AG04450 (cell line): ENCODE measurements around the gene FOXI2. TPM values are rescaled to one million over a fixed set of nuclear protein-coding genes. Genes with fewer than 3 reads are reported as not detected.

Source experiments
- CTCF ChIA-PET: fragments of 300-600, 350-600 bp; formaldehyde crosslinking; extraction: SDS; loops from one replicate; lab custom pipeline; 2022; ENCODE audit warnings: antibody characterized with exemption, inconsistent platforms; lab: Charles Lee
- POLR2A ChIA-PET: fragments of 350-600 bp; formaldehyde crosslinking; extraction: SDS; loops from one replicate; lab custom pipeline; 2021; ENCODE audit warnings: antibody characterized with exemption, inconsistent platforms; lab: Yijun Ruan, JAX
- DNase-seq: peaks from one replicate; pipeline ENCODE4 v3.0.0-alpha.2; 2011; ENCODE audit warnings: low read depth, low spot score
- H3K27ac ChIP-seq: one replicate; pipeline ENCODE4 v1.5.1; 2012; ENCODE audit warnings: low read depth, low read length, control low read depth
- H3K27me3 ChIP-seq: one replicate; pipeline ENCODE4 v1.6.0; 2012; ENCODE audit warnings: low read length; ENCODE audit not compliant: control insufficient read depth, insufficient read depth
- H3K4me3 ChIP-seq: 2 replicates; pipeline ENCODE4 v1.5.1; 2011; ENCODE audit warnings: mild to moderate bottlenecking, low read depth, low read length, control low read depth
- H3K9me3 ChIP-seq: 2 replicates; pipeline ENCODE4 v1.5.1; 2012; ENCODE audit warnings: low read length; ENCODE audit not compliant: control insufficient read depth, insufficient read depth
- polyA plus RNA-seq: library from polyadenylated mRNA; depleted of rRNA; stranded (reverse); fragments of >200 nt; gene quantifications from 2 replicates; pipeline ENCODE4 v1.2.3, GENCODE V29; 2011
- TF ChIP-seq, protein P1 (sequence below): IDR thresholded peaks from 2 replicates; pipeline ENCODE4 v1.5.1; 2011; ENCODE audit warnings: low read depth, low read length, control low read depth, inconsistent platforms

Gene FOXI2
- polyA plus RNA-seq, 1 experiment, result not detected

DNA sequence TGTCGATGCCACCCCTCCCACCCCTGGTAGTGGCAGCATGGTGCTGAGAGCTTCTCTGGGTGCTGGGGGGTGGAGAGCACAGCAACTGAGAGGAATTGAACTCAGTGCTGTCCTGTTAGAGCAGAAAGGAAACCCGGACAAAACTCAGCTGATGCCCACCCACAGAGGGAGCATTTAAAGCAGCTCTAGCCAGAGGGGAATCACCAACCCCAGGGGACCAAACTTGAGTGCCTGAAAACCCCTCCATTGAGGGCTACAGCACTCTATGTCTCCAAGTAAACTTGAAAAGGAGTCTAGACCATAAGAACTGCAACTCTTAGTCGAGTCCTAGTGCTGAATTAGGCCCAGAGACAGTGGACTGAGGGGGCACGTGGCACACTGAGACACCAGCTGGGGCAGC, 16.8 kb upstream of the FOXI2 start:
- ChIA-PET POLR2A (no interaction called here), CTCF (no interaction called here)
- TF ChIP-seq, protein P1, sequence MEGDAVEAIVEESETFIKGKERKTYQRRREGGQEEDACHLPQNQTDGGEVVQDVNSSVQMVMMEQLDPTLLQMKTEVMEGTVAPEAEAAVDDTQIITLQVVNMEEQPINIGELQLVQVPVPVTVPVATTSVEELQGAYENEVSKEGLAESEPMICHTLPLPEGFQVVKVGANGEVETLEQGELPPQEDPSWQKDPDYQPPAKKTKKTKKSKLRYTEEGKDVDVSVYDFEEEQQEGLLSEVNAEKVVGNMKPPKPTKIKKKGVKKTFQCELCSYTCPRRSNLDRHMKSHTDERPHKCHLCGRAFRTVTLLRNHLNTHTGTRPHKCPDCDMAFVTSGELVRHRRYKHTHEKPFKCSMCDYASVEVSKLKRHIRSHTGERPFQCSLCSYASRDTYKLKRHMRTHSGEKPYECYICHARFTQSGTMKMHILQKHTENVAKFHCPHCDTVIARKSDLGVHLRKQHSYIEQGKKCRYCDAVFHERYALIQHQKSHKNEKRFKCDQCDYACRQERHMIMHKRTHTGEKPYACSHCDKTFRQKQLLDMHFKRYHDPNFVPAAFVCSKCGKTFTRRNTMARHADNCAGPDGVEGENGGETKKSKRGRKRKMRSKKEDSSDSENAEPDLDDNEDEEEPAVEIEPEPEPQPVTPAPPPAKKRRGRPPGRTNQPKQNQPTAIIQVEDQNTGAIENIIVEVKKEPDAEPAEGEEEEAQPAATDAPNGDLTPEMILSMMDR, result no peak
- Histone ChIP-seq H3K27me3 (no peaks in the 10 kb centered on the region), H3K4me3 (no peak overlapping the region), H3K9me3 (peaks cover 2% of the 10 kb centered on the region), H3K27ac (no peak overlapping the region)
- DNase-seq, result no peak

DNA sequence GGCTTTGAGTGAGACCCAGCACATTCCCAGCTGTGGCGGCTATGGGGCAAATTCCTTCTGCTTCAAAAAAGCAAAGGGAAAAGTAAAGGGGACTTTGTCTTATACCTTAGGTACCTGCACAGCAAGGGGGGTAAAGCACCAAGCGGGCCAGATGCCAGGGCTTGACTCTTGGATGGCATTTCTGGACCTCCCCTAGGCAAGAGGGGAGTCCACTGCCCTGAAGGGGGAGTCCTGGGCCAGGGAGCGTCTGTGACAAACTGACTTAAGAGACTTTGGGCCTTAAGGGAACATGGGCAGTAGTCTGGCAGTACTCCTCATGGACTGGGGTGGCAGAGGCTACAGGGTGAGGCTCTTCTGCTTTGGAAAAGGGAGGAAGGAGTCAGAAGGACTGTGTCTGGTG, 16.1 kb upstream of the FOXI2 start:
- Histone ChIP-seq H3K27ac (no peak overlapping the region), H3K4me3 (no peak overlapping the region), H3K27me3 (no peaks in the 10 kb centered on the region), H3K9me3 (no peaks in the 10 kb centered on the region; the same call in 1 of the 2 replicates)
- ChIA-PET POLR2A (no interaction called here), CTCF (no interaction called here)
- TF ChIP-seq, protein P1, result no peak
- DNase-seq, result no peak

DNA sequence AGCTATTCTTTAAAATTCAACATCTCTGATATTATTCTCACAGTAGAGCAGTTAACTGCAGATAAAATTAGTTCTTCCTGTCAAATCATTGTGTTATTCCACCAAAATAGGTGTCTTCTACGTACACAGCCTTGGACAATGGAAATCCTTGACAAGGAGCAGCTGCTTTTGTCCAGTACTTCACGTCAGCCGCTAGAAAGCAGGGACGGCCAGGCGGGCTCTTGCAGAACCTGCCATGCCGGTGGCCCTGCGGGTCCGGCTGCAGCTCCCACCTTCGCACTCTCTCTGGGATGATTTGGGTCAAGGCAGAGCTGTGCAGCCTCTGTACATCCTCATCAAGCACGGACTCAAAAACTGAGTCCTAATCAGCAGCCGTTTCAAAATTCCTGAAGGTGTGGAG, 2.2 kb upstream of the FOXI2 start:
- no peaks in the 10 kb centered on the region for H3K27me3 ChIP-seq
- ChIA-PET POLR2A (no interaction called here), CTCF (no interaction called here)
- no peak overlapping the region for H3K27ac ChIP-seq
- TF ChIP-seq, protein P1, result no peak
- H3K9me3 ChIP-seq, result peaks cover 32% of the 10 kb centered on the region
- H3K4me3 ChIP-seq, result no peak overlapping the region
- DNase-seq, result no peak

DNA sequence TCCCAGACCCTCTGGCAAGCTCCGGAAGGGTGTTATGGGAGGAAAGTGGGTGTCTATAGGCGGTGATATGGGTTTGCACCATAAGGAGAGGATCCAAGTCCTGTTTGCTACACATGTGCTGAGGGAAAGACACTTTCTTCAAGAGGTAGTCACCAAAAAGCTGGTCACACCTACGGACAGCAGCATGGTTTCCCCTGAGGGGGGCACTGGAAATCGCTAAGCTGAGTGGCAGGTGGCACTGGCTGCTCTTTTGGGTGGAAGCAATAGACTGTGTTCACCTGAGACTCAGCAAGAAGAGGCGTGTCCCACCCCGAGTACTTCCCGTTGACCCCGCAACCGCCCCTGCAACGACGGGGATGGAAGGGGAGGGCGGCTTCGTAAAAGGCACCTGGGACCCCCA, 1.8 kb upstream of the FOXI2 start:
- no peak overlapping the region for H3K27ac ChIP-seq
- H3K9me3 ChIP-seq, result peaks cover 36% of the 10 kb centered on the region
- no peak for DNase-seq
- TF ChIP-seq, protein P1, result no peak
- H3K4me3 ChIP-seq, result no peak overlapping the region
- POLR2A ChIA-PET, result no interaction called here
- CTCF ChIA-PET, result no interaction called here
- H3K27me3 ChIP-seq, result no peaks in the 10 kb centered on the region

DNA sequence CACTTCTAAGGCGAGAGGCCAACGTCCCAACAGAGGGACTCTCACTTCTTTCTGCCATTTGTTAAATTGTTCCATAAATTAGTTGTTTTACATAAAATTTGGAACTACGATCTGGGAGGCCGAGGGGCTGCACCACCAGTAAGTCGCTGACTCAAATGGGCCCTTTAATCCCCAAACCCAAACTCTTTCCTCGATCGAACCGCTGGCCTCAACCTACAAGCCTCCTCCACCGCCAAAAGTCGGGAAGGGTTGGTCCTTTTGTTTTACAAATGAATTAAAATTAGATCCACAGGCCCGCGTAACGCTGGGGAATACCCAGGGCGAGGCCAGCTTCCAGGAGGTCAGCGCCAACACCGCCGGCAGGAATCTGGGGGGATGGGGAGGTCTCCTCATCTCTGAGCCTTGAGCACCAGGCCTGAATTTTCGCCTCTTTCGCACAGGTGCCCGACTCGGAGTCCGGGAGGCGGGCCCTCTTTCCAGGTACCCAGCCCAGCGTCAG, 1.2 kb upstream of the FOXI2 start:
- TF ChIP-seq, protein P1, result no peak
- POLR2A ChIA-PET, result no interaction called here
- peaks cover 38% of the 10 kb centered on the region for H3K9me3 ChIP-seq
- H3K4me3 ChIP-seq, result no peak overlapping the region
- H3K27ac ChIP-seq, result no peak overlapping the region
- H3K27me3 ChIP-seq, result no peaks in the 10 kb centered on the region
- no peak for DNase-seq
- CTCF ChIA-PET, result no interaction called here
